Hepatocyte (in vitro differentiated cells): Measurements from ENCODE around the gene UTF1. TPM values are rescaled to one million over a fixed set of nuclear protein-coding genes. Genes with fewer than 3 reads are reported as not detected.
A peak's percentile ranks its signal among the peaks of the same experiment; 100 is the strongest.

Experiments used
- DNase-seq: peaks from one replicate; pipeline ENCODE4 v3.0.0-alpha.2; 2016; ENCODE audit warnings: low spot score
- H2AFZ ChIP-seq: fragments of 200-600 bp; sonication (generic); 2 replicates; pipeline ENCODE4 v1.6.0; 2016; ENCODE audit warnings: antibody characterized with exemption, mild to moderate bottlenecking
- H3K27ac ChIP-seq: fragments of 200-600 bp; sonication (generic); 2 replicates; pipeline ENCODE4 v1.5.1; 2016; ENCODE audit warnings: mild to moderate bottlenecking
- H3K27me3 ChIP-seq: fragments of 200-600 bp; sonication (generic); 2 replicates; pipeline ENCODE4 v1.6.1; 2016
- H3K36me3 ChIP-seq: fragments of 200-600 bp; sonication (generic); replicated peaks from 2 replicates; pipeline ENCODE4 v1.5.1; 2016; ENCODE audit warnings: low read depth; ENCODE audit not compliant: insufficient read depth
- H3K4me1 ChIP-seq: fragments of 200-600 bp; sonication (generic); 2 replicates; pipeline ENCODE4 v1.5.1; 2016; ENCODE audit warnings: mild to moderate bottlenecking, moderate library complexity; ENCODE audit not compliant: insufficient read depth
- H3K4me2 ChIP-seq: fragments of 200-600 bp; sonication (generic); 2 replicates; pipeline ENCODE4 v1.6.0; 2016
- H3K4me3 ChIP-seq: fragments of 200-600 bp; sonication (generic); 2 replicates; pipeline ENCODE4 v1.5.1; 2016; ENCODE audit warnings: mild to moderate bottlenecking
- H3K79me2 ChIP-seq: fragments of 200-600 bp; sonication (generic); 2 replicates; pipeline ENCODE4 v1.6.0; 2017; ENCODE audit warnings: mild to moderate bottlenecking
- H3K9me2 ChIP-seq: fragments of 200-600 bp; sonication (generic); replicated peaks from 2 replicates; pipeline ENCODE4 v1.6.0; 2017; ENCODE audit warnings: mild to moderate bottlenecking; ENCODE audit not compliant: insufficient read depth
- H3K9me3 ChIP-seq: fragments of 200-600 bp; sonication (generic); 2 replicates; pipeline ENCODE4 v1.5.1; 2016; ENCODE audit warnings: low read depth, mild to moderate bottlenecking
- H4K20me1 ChIP-seq: fragments of 200-600 bp; sonication (generic); 2 replicates; pipeline ENCODE4 v1.6.0; 2016; ENCODE audit warnings: mild to moderate bottlenecking; ENCODE audit not compliant: insufficient read depth, poor library complexity, severe bottlenecking
- CTCF ChIP-seq: fragments of 200-600 bp; sonication (generic); IDR thresholded peaks from 2 replicates; pipeline ENCODE4 v1.5.1; 2016; ENCODE audit warnings: antibody characterized with exemption, mild to moderate bottlenecking; ENCODE audit not compliant: poor library complexity
- EZH2 ChIP-seq: fragments of 200-600 bp; sonication (generic); IDR thresholded peaks from 2 replicates; pipeline ENCODE4 v1.6.1; 2016; ENCODE audit warnings: antibody characterized with exemption, mild to moderate bottlenecking, borderline replicate concordance
- EZH2phosphoT487 ChIP-seq: fragments of 200-600 bp; sonication (generic); IDR thresholded peaks from one replicate; pipeline ENCODE4 v1.6.1; 2018; ENCODE audit warnings: antibody characterized with exemption, mild to moderate bottlenecking, low read depth, moderate library complexity; ENCODE audit not compliant: unreplicated experiment, severe bottlenecking
- WGBS: methylation state at CpG from one replicate; pipeline ENCODE4 v1.1.6; 2016; ENCODE audit warnings: low lambda C conversion rate; ENCODE audit errors: missing lambda C conversion rate; 5-methylcytosine and 5-hydroxymethylcytosine counted together
- polyA plus RNA-seq: library from polyadenylated mRNA; unstranded; fragments of >200 nt; fragmentation: Nextera tagmentation; extraction: Ambion mirVana; gene quantifications from 2 replicates; pipeline ENCODE4 v1.2.1, GENCODE V29; 2016
- total RNA-seq: library from RNA; depleted of rRNA; stranded (reverse); fragments of >200 nt; gene quantifications from 2 replicates; pipeline ENCODE4 v1.2.3, GENCODE V29; 2014

UTF1 gene
- total RNA-seq, result not detected in 2 replicates
- polyA plus RNA-seq, result not detected in 2 replicates

- TF ChIP-seq CTCF (no peak), EZH2phosphoT487 (no peak), EZH2 (no peak)
- Histone ChIP-seq H2AFZ (no peak within 1 kb of the TSS), H3K4me2 (peak within 1 kb of the TSS; percentile 72), H3K79me2 (no peaks in the 10 kb centered on the region), H3K27ac (no peak within 1 kb of the TSS), H3K27me3 (peaks cover 67% of the 10 kb centered on the region), H3K4me3 (no peak within 1 kb of the TSS), H3K9me2 (no peaks in the 10 kb centered on the region), H3K4me1 (no peaks in the 10 kb centered on the region), H3K36me3 (no peaks in the 10 kb centered on the region), H4K20me1 (no peaks in the 10 kb centered on the region), H3K9me3 (no peaks in the 10 kb centered on the region)
- 0% methylated on average over 9 of the region's 49 CpGs for WGBS
- no peak for DNase-seq
These were observed at the start of gene UTF1 for GRCh38 chr10:133230044-133230361. Gene UTF1, plus strand, starts transcription at chr10:133230217. Its CDS starts 72 bp downstream, at chr10:133230289.

GRCh38 chr10:133180965-133181639 is 48.9 kb upstream of the UTF1 start:
- H3K27me3 ChIP-seq, result no peaks in the 10 kb centered on the region
- H3K4me2 ChIP-seq, result no peak overlapping the region
- H3K27ac ChIP-seq, result no peak overlapping the region
- H3K9me3 ChIP-seq, result no peaks in the 10 kb centered on the region
- no peaks in the 10 kb centered on the region for H4K20me1 ChIP-seq
- DNase-seq, result no peak
- no peak overlapping the region for H3K4me3 ChIP-seq
- H2AFZ ChIP-seq, result no peak overlapping the region
- H3K9me2 ChIP-seq, result no peaks in the 10 kb centered on the region
- no peak for TF ChIP-seq EZH2phosphoT487
- no peak for TF ChIP-seq CTCF
- no peak for TF ChIP-seq EZH2
- H3K79me2 ChIP-seq, result no peaks in the 10 kb centered on the region
- 94% methylated on average over 23 of the region's 23 CpGs for WGBS
- no peaks in the 10 kb centered on the region for H3K36me3 ChIP-seq
- no peaks in the 10 kb centered on the region for H3K4me1 ChIP-seq

- no peaks in the 10 kb centered on the region for H3K9me3 ChIP-seq
- no peak for TF ChIP-seq CTCF
- TF ChIP-seq EZH2phosphoT487, result no peak
- no peak for TF ChIP-seq EZH2
- no peaks in the 10 kb centered on the region for H3K4me1 ChIP-seq
- no peak overlapping the region for H3K4me3 ChIP-seq
- DNase-seq, result no peak
- no peaks in the 10 kb centered on the region for H3K27me3 ChIP-seq
- H4K20me1 ChIP-seq, result no peaks in the 10 kb centered on the region
- H3K4me2 ChIP-seq, result no peak overlapping the region
- H3K36me3 ChIP-seq, result no peaks in the 10 kb centered on the region
- H3K79me2 ChIP-seq, result no peaks in the 10 kb centered on the region
- H3K9me2 ChIP-seq, result no peaks in the 10 kb centered on the region
- H2AFZ ChIP-seq, result no peak overlapping the region
- no peak overlapping the region for H3K27ac ChIP-seq
- WGBS, result 79% methylated on average over 14 of the region's 14 CpGs
These were observed 47.8 kb upstream of the UTF1 start for GRCh38 chr10:133182190-133182589.
